Measurements from ENCODE around the gene ORM1.

The ORM1 gene

GRCh38 chr9:114342755-114343440 is 20.0 kb downstream of the ORM1 start:
- Histone ChIP-seq H3K9me3 (no peaks in the 10 kb centered on the region), H3K4me3 (no peak overlapping the region), H3K27ac (no peak overlapping the region), H3K27me3 (no peaks in the 10 kb centered on the region), H3K36me3 (peaks cover 96 to 100% (median 98%) of the 10 kb centered on the region in 3 donors), H3K4me1 (no peaks in the 10 kb centered on the region)
- DNase-seq, result no peak
- intact Hi-C loops (cut with DNase I; ENCODE audit: low total_unique reads), result no loop called here
- no peak for TF ChIP-seq CTCF (IDR thresholded peaks at IDR 0.05)

GRCh38 chr9:114343471-114344187 is 20.7 kb downstream of the ORM1 start:
- intact Hi-C loops (cut with DNase I; ENCODE audit: low total_unique reads), result no loop called here
- no peak for DNase-seq
- Histone ChIP-seq H3K27ac (no peak overlapping the region), H3K36me3 (peaks cover 93 to 100% (median 98%) of the 10 kb centered on the region in 3 donors), H3K4me3 (no peak overlapping the region), H3K4me1 (peaks cover 0 to 7% (median 3%) of the 10 kb centered on the region in 4 donors), H3K9me3 (no peaks in the 10 kb centered on the region), H3K27me3 (no peaks in the 10 kb centered on the region)
- no peak for TF ChIP-seq CTCF (IDR thresholded peaks at IDR 0.05)

DNA sequence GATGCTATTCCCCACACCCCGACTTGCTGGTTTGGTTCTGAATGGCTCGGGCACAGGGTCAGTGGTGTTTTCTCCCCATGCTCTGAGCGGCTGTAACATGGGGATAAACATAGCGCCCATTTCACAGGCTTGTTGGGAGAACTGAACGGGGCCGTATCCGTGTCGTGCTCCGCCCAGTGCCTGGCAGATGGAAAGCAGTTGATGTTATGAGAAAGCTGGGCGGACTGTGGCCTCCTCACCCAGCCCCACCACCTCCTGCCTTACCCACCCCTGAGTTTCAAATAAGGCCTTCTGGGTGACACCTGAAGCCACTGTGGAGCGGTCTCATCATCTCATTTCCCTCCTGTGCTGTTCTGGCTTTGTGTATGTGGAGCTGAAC is 21.3 kb downstream of the ORM1 start:
- intact Hi-C loops (cut with DNase I; ENCODE audit: low total_unique reads), result no loop called here
- Histone ChIP-seq H3K36me3 (peaks cover 91 to 100% (median 95%) of the 10 kb centered on the region in 3 donors), H3K27me3 (no peaks in the 10 kb centered on the region), H3K9me3 (no peaks in the 10 kb centered on the region), H3K4me1 (peaks cover 0 to 13% (median 8%) of the 10 kb centered on the region in 4 donors), H3K27ac (no peak overlapping the region), H3K4me3 (no peak overlapping the region)
- no peak for TF ChIP-seq CTCF (IDR thresholded peaks at IDR 0.05)
- DNase-seq, result no peak

GRCh38 chr9:114344692-114345091 is 21.8 kb downstream of the ORM1 start:
- H3K27ac ChIP-seq, result no peak overlapping the region

DNA sequence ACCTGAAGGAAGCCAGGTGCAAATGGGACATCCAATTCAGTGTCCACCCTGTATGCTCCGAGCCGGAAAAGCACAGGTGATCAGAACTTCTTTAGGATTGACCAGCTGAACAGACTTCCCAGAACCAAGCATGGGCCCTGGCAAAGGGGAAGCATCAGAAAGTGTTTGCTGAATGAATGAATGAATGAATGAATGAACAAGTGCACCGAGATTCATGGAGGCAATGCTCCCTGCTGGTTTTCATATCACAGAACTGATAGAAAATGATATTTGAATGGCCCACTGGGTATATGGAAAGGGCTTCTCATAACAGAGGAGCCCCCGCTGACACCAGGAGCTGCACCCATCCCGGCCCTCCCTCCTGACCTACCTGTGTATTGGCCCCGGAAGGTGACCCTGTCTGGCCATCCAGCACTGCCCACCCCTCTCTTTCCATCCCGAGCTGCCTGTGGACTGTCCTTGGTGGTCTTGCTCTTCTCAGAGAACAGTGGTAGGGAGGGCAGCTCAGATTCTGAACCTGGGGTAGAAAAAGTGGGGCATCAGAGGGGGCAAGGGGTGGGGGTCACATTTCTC is 22.7 kb downstream of the ORM1 start:
- H3K4me3 ChIP-seq, result no peak overlapping the region
- peaks cover 0 to 27% (median 18%) of the 10 kb centered on the region in 4 donors for H3K4me1 ChIP-seq
- peaks cover 86 to 100% (median 92%) of the 10 kb centered on the region in 3 donors for H3K36me3 ChIP-seq
- DNase-seq, result no peak
- no peak overlapping the region for H3K27ac ChIP-seq
- no peaks in the 10 kb centered on the region for H3K9me3 ChIP-seq
- intact Hi-C loops (cut with DNase I; ENCODE audit: low total_unique reads), result no loop called here
- no peaks in the 10 kb centered on the region for H3K27me3 ChIP-seq
- TF ChIP-seq CTCF (IDR thresholded peaks at IDR 0.05), result no peak

More at GRCh38 chr9:114344692-114345091, 21.8 kb downstream of the ORM1 start:
- intact Hi-C loops (cut with DNase I; ENCODE audit: low total_unique reads), result no loop called here
- H3K4me3 ChIP-seq, result no peak overlapping the region
- H3K9me3 ChIP-seq, result no peaks in the 10 kb centered on the region
- peaks cover 86 to 100% (median 92%) of the 10 kb centered on the region in 3 donors for H3K36me3 ChIP-seq
- no peak for TF ChIP-seq CTCF (IDR thresholded peaks at IDR 0.05)
- H3K4me1 ChIP-seq, result peaks cover 0 to 18% (median 13%) of the 10 kb centered on the region in 4 donors
- DNase-seq, result no peak
- no peaks in the 10 kb centered on the region for H3K27me3 ChIP-seq

All from tibial artery (tissue), 4 donors.